Stimulated activated CD8-positive, alpha-beta memory T cell treated with anti-CD3 and anti-CD28 coated beads, Interleukin-2, amount 100 ng/mL, for 1 hour (primary cell): ENCODE results near the gene AFAP1.
A peak's percentile ranks its signal among the peaks of the same experiment; 100 is the strongest.

Experiments
- DNase-seq, 2 donors: peaks; one replicate each; pipeline ENCODE4 v3.0.0-alpha.2; 2020; ENCODE audit warnings: low read depth in 2 of 2

The AFAP1 gene

GRCh38 chr4:7939377-7940108 lies at the start of gene AFAP1:
AFAP1 (minus strand) TSS chr4:7939861; CDS start chr4:7872078, 67,783 bp downstream.
- DNase-seq, result peak; percentile 67 to 85

GRCh38 chr4:7988437-7988836 lies 48.8 kb upstream of the AFAP1 start:
- no peak for DNase-seq

- peak; percentile 33 to 59 for DNase-seq
Observed at GRCh38 chr4:7987148-7987989, 47.7 kb upstream of the AFAP1 start.

GRCh38 chr4:7985891-7986441 lies 46.3 kb upstream of the AFAP1 start:
- DNase-seq, result no peak

GRCh38 chr4:7985072-7985471 lies 45.4 kb upstream of the AFAP1 start:
- DNase-seq, result no peak

- no peak for DNase-seq
Observed at GRCh38 chr4:7984286-7984925, 44.7 kb upstream of the AFAP1 start.

GRCh38 chr4:7983296-7983695 lies 43.6 kb upstream of the AFAP1 start:
- no peak for DNase-seq

- DNase-seq, result no peak
Observed at GRCh38 chr4:7981738-7982394, 42.2 kb upstream of the AFAP1 start.

- no peak for DNase-seq
Observed at GRCh38 chr4:7980036-7980435, 40.4 kb upstream of the AFAP1 start.

GRCh38 chr4:7979652-7979968 lies 39.9 kb upstream of the AFAP1 start:
- no peak for DNase-seq

GRCh38 chr4:7978907-7979651 lies 39.4 kb upstream of the AFAP1 start:
- no peak for DNase-seq

GRCh38 chr4:7978489-7978888 lies 38.8 kb upstream of the AFAP1 start:
- DNase-seq, result no peak

- no peak for DNase-seq
Observed at GRCh38 chr4:7976634-7977033, 37.0 kb upstream of the AFAP1 start.

GRCh38 chr4:7976025-7976424 lies 36.4 kb upstream of the AFAP1 start:
- DNase-seq, result no peak

- no peak for DNase-seq
Observed at GRCh38 chr4:7974425-7974824, 34.8 kb upstream of the AFAP1 start.

- no peak for DNase-seq
Observed at GRCh38 chr4:7973545-7973981, 33.9 kb upstream of the AFAP1 start.

- no peak for DNase-seq
Observed at GRCh38 chr4:7971881-7972500, 32.3 kb upstream of the AFAP1 start.

- DNase-seq, result no peak
Observed at GRCh38 chr4:7971159-7971631, 31.5 kb upstream of the AFAP1 start.

GRCh38 chr4:7970361-7970946 lies 30.8 kb upstream of the AFAP1 start:
- DNase-seq, result no peak

GRCh38 chr4:7968262-7968896 lies 28.7 kb upstream of the AFAP1 start:
- DNase-seq, result no peak
